HG03558 (cell line): ENCODE measurements around the gene PARD6B.
"Not testable (repeated sequence)": the region's sequence is repeated elsewhere in the genome, so short reads cannot be mapped to it uniquely, and the experiment has no call there.

Experiments used
- ATAC-seq: cut with Tn5 transposase; IDR thresholded peaks from one replicate; pipeline ENCODE4 v1.9.1; 2021; ENCODE audit warnings: moderate number of reproducible peaks; ENCODE audit not compliant: unreplicated experiment; ENCODE audit errors: extremely low read depth

PARD6B gene

DNA sequence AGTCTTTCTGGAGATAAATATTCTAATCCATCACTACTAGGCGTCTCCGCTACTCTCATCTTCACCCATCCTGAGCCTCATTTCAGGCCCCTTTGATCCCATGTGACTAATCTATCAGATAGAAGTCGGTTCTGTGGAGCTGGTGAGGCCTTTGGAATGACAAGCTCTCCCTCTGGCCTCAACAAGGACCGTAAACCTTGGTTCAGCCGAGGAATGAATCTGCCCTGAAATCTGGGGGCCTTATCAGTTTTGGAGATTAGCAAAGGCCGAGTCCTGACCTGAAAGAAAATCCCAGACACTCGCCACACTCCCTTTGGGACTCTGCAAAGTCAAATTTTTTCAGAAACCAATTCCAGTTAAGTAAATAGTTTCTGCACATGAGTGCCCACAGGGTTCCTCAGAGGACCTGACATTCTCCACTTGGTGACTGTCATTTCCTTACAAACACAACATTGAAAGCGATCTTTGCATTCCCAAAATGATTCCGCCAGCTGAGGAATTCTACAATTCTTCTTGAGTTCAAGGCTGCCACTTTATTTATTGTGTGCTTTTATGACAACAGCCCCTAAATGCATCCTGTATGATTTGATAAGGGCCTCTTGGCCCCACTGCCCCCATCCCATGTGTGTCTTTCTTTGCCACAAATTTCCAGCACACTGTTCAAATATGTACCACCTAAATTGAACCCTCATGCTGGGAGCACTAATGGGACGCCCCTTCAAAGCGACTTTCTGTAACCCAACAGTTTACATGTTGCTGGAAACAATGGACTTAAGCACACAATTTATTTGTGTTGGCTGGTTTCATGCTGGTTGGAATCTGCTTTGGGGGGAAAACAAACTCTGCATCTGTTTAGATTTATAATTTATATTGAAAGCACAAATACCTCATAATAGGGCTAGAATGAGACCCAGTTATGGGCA is 30.1 kb upstream of the PARD6B start:
- ATAC-seq: no peak

- not testable (repeated sequence) for ATAC-seq
Measured at GRCh38 chr20:50703651-50704438, 27.5 kb upstream of the PARD6B start.

GRCh38 chr20:50704514-50704913 is 26.9 kb upstream of the PARD6B start:
- no peak for ATAC-seq

- no peak for ATAC-seq
Measured at GRCh38 chr20:50704971-50705370, 26.4 kb upstream of the PARD6B start.

DNA sequence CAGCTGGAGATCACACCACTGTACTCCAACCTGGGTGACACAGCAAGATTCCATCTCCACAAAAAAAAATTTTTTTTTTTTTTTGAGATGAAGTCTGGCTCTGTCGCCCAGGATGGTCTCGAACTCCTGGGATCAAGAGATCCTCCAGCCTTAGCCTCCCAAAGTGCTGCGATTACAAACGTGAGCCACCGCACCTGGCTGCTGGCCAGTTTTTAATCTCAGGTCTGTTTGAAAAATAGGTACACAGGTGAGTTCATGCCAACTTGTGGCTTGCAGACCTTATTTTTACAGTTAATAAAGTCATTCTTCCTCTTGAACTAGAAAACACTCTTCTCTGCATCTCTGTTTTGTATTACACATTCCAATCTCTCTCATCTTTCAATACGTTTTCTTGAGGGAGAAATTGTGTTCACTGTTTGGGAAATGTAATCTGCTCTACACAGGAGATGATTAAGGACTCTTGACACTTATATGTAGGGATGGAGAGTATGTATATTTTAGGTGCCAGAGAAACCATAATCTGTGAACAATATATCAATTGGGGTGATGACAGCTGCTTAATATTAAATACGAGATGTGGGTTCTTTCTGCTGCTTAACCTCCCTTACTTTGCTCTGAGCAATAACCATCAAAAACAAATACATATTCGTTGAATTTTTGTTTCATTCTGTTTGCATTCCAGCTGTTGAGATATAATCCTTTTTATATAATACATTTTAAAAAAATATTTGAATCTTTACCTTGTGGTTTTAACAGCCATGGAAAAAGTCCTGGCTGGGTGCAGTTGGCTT is 22.3 kb upstream of the PARD6B start:
- no peak for ATAC-seq

DNA sequence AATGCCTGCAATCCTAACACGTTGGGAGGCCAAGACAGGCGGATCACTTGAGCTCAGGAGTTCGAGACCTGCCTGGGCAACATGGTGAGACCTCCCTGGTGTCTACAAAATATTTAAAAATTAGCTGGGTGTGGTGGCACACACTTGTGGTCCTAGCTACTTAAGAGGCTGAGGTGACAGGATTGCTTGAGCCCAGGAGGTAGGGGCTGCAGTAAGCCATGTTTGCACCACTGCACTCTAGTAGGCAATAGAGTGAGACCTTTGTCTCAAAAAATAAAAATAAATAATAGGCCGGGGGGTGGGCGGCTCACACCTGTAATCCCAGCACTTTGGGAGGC is 21.8 kb upstream of the PARD6B start:
- ATAC-seq: no peak

- no peak for ATAC-seq
Measured at GRCh38 chr20:50710492-50711063, 20.8 kb upstream of the PARD6B start.

GRCh38 chr20:50711113-50711825 is 20.1 kb upstream of the PARD6B start:
- ATAC-seq: no peak

DNA sequence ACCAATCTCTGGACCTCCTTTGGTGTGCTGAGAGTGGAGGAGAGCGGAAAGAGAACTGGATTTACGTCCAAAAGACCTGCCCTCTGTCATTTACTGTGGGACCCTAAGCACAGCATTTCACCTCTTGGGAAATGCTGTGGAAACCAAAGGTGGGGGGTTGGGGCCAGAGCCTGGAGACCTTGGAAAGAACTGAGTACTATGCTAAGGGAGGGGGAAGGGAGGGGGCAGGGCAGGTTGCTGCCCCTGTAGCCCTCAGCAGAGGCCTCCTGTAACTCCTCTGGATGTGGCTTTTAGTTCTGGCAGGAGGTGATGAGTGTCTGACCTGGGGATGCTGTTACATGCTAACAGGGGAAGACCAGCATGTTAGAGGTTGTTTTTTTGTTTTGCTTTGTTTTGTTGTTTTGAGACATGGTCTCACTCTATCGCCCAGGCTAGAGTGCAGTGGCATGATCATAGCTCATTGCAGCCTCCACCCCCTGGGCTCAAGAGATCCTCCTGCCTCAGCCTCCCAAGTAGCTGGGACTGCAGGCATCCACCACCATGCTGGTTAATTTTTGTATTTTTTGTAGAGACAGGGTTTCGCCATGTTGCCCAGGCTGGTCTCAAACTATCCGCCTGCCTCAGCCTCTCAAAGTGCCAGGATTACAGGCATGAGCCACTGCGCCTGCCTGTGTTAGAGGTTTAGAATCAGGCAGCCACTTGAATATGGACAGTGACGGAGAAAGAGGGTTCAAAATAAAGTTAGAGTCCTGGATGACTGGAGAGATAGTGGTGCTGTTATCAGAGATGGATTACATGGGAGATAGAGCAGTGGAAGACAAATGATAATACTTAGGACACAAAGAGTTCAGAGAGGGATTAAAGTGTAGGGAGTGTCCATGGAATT is 18.4 kb upstream of the PARD6B start:
- no peak for ATAC-seq

GRCh38 chr20:50713657-50714101 is 17.7 kb upstream of the PARD6B start:
- no peak for ATAC-seq

- ATAC-seq: not testable (repeated sequence)
Measured at GRCh38 chr20:50714426-50714825, 17.0 kb upstream of the PARD6B start.

DNA sequence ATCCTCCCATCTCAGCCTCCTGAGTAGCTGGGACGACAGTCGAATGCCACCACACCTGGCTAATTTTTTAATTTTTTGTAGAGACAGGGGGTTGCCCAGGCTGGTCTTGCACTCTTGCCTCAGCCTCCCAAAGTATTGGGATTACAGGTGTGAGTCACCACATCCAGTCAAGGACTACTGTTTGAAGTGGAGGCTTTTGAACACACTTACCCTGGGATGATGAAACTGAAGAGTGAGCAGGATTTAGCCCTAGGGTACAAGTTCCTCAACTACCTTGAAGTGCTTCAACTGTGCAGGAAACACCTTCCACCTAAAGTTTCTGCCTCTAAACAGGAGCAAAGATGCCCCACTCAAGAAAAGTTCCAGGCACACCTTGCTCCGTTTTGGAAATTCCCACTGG is 15.7 kb upstream of the PARD6B start:
- no peak for ATAC-seq

DNA sequence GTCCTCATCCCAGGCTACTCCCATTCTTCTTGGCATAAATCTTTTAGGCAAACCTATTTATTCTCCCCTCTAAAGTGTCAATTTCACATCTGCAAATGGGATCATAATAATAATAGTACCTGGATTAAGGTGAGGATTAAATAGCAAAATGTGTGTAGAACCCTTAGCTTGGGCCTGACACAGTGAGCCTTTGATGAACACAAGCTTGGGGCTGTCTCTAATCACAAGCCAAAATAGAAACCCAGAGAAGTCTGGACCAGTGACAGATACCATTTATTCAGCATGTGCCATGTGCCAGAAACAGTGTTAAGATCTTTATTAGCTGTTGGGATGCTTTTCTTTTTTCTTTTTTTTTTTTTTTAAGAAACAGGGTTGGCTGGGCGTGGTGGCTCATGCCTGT is 14.9 kb upstream of the PARD6B start:
- no peak for ATAC-seq

- ATAC-seq: no peak
Measured at GRCh38 chr20:50717312-50717711, 14.1 kb upstream of the PARD6B start.

- no peak for ATAC-seq
Measured at GRCh38 chr20:50717974-50718761, 13.2 kb upstream of the PARD6B start.

- ATAC-seq: no peak
Measured at GRCh38 chr20:50719328-50719727, 12.1 kb upstream of the PARD6B start.

DNA sequence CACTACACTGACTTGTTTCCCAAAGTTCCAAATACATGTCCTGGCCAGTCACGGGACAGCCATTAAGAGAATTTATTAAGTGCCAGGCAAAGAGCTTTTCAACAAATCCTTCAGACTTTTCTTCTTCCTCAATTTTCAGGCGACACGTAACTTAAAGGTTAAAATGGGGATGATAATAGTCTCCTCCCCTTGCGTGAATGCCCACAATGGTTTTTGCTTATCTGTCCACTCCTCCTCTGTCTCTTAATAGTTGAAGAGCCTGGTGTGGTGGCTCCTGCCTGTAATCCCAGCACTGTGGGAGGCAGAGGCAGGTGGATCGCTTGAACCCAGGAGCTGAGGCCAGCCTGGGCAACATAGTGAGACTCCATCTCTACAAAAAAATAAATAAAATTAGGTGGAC is 11.4 kb upstream of the PARD6B start:
- no peak for ATAC-seq

DNA sequence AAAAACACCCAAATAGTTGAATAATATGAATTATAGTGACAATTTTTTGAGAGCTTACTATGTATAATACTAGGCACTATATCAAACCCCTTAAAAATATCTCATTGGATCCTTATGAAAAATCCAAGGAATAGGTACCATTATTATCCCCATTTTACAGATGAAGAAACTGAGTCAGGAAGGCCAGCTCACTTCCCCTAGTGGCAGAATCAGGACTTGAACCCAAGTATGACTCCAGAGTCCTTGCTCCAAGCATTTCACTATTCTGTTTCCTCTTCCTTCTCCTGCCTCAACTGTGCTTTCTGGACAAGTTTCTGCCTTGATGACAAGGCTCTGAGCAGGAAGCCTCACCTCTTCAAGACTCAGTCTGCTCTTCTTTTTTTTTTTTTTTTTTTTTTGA is 10.8 kb upstream of the PARD6B start:
- no peak for ATAC-seq
